ENCODE results near the gene KIF16B. TPM values are rescaled to one million over a fixed set of nuclear protein-coding genes. Genes with fewer than 3 reads are reported as not detected.
A peak's percentile ranks its signal among the peaks of the same experiment; 100 is the strongest.

Gene KIF16B
- total and polyA plus RNA-seq, 2 of the 13 experiments (the other 11 are each of a cell fraction or from before 2014, with no cell fraction given): 6.9 to 18.0 TPM

GRCh38 chr20:16472045-16472872 is 101.0 kb downstream of the KIF16B start:
- peaks cover 38% of the 10 kb centered on the region for H3K4me1 ChIP-seq (ENCODE audit: insufficient read depth, low read length)
- ATAC-seq: no peak
- BruUV-seq (replicated peaks): no TSS peak

More at GRCh38 chr20:16472045-16472872, 101.0 kb downstream of the KIF16B start:
- peak; percentile 24 for DNase-seq (ENCODE audit: low spot score)
- H3K27me3 ChIP-seq (ENCODE audit: control insufficient read depth in 1 of 2, insufficient read depth in 2 of 2, low read length in 2 of 2): no peaks in the 10 kb centered on the region
- H3K9me3 ChIP-seq (ENCODE audit: low read length): no peaks in the 10 kb centered on the region
- ChIA-PET POLR2A (no interaction called here), CTCF (ENCODE audit: low intra/inter-chr PET ratio, low total read pairs) (no interaction called here)
- TF ChIP-seq, protein P1, sequence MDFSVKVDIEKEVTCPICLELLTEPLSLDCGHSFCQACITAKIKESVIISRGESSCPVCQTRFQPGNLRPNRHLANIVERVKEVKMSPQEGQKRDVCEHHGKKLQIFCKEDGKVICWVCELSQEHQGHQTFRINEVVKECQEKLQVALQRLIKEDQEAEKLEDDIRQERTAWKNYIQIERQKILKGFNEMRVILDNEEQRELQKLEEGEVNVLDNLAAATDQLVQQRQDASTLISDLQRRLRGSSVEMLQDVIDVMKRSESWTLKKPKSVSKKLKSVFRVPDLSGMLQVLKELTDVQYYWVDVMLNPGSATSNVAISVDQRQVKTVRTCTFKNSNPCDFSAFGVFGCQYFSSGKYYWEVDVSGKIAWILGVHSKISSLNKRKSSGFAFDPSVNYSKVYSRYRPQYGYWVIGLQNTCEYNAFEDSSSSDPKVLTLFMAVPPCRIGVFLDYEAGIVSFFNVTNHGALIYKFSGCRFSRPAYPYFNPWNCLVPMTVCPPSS (IDR thresholded peaks at IDR 0.05): no peak
- TF ChIP-seq AGO1 (IDR thresholded peaks at IDR 0.05; ENCODE audit: low read depth, low read length, poor library complexity, severe bottlenecking): no peak
- TF ChIP-seq ZFP36 (IDR thresholded peaks at IDR 0.05; ENCODE audit: borderline replicate concordance, low read depth, low read length, partially characterized antibody): no peak
- TF ChIP-seq RBM39 (IDR thresholded peaks at IDR 0.05; ENCODE audit: low read depth, low read length, poor library complexity, severe bottlenecking): no peak
- no peak for TF ChIP-seq MYC (CRISPR knock-in tag; IDR thresholded peaks at IDR 0.05; ENCODE audit: borderline replicate concordance)
- TF ChIP-seq ZSCAN30 (CRISPR knock-in tag; IDR thresholded peaks at IDR 0.05): peak; percentile 40; the same call in 1 of the 2 replicates
- peak; percentile 43; the same call in 1 of the 2 replicates for TF ChIP-seq FOSL1 (CRISPR knock-in tag; IDR thresholded peaks at IDR 0.05; ENCODE audit: borderline replicate concordance)
- TF ChIP-seq HOXA3 (CRISPR knock-in tag; IDR thresholded peaks at IDR 0.05): no peak
- no peak for TF ChIP-seq ATF1 (CRISPR knock-in tag; IDR thresholded peaks at IDR 0.05)
- TF ChIP-seq FOXA1 (IDR thresholded peaks at IDR 0.05): no peak
- TF ChIP-seq FOXA1 (CRISPR knock-in tag; IDR thresholded peaks at IDR 0.05): peak; percentile 52; the same call in 1 of the 2 replicates
- TF ChIP-seq TP53 (CRISPR knock-in tag; conservative IDR thresholded peaks at IDR 0.05): no peak
- TF ChIP-seq AKAP8 (CRISPR knock-in tag; IDR thresholded peaks at IDR 0.05): no peak
- TF ChIP-seq PHF5A (CRISPR knock-in tag; IDR thresholded peaks at IDR 0.05; ENCODE audit: low read depth, unreplicated experiment): no peak
- no peak for TF ChIP-seq TOPORS (CRISPR knock-in tag; IDR thresholded peaks at IDR 0.05)
- no peak for TF ChIP-seq ZNF790 (CRISPR knock-in tag; IDR thresholded peaks at IDR 0.05; ENCODE audit: borderline replicate concordance)
- 0 out of 2 replicates have a peak, but pooled peaks have one; percentile 15 for TF ChIP-seq TCF7 (IDR thresholded peaks at IDR 0.05; ENCODE audit: low read depth)
- TF ChIP-seq SALL1 (CRISPR knock-in tag; IDR thresholded peaks at IDR 0.05): no peak
- peak; percentile 76 for TF ChIP-seq FOSL2 (CRISPR knock-in tag; IDR thresholded peaks at IDR 0.05)
- no peak for TF ChIP-seq ZFYVE20 (CRISPR knock-in tag; IDR thresholded peaks at IDR 0.05; ENCODE audit: borderline replicate concordance, low read depth)
- H3K9ac ChIP-seq (ENCODE audit: insufficient read depth, low read depth, low read length): no peak overlapping the region
- no peak overlapping the region for H3K27ac ChIP-seq (ENCODE audit: extremely low read length, insufficient read depth, low read length)
- no peak overlapping the region for H2AFZ ChIP-seq (ENCODE audit: low read length)
- no peak for FAIRE-seq
- 86% methylated on average over 12 of the region's 12 CpGs for WGBS (ENCODE audit: low lambda C conversion rate)
- peaks cover 2% of the 10 kb centered on the region for H3K79me2 ChIP-seq (ENCODE audit: insufficient read depth, low read length)
- H4K20me1 ChIP-seq (ENCODE audit: insufficient read depth, low read length): peaks cover 5% of the 10 kb centered on the region; the same call in 1 of the 2 replicates
- in situ Hi-C loops (cut with HindIII; ENCODE audit: extremely low pct_ligation_motif_present, low pct_unique_long_range_greater_than_20kb) (loop anchor here (10.0 kb wide), 2 partner anchors 227 to 757 kb away; no protein-coding TSS in a partner anchor), intact Hi-C loops (cut with micrococcal nuclease; ENCODE audit: unreplicated experiment) (loop anchor here (10.0 kb wide), 2 partner anchors 637 to 1487 kb away; no protein-coding TSS in a partner anchor)
- H3K36me3 ChIP-seq (replicated peaks in 1 of 2; ENCODE audit: control insufficient read depth in 1 of 2, insufficient read depth in 2 of 2, low read length in 2 of 2): no peaks in the 10 kb centered on the region
- H3K4me3 ChIP-seq (replicated peaks in 1 of 3; ENCODE audit: insufficient read depth in 1 of 3, low read depth in 2 of 3, low read length in 3 of 3): no peak overlapping the region
- H3K4me2 ChIP-seq (ENCODE audit: low read depth, low read length): no peak overlapping the region
